ENCODE data around the gene CIB2.

CIB2 gene

GRCh38 chr15:78120523-78120922, 10.7 kb downstream of the CIB2 start:
- Histone ChIP-seq H3K4me3 (ENCODE audit: low read length) (peak overlapping the region; percentile 6; the same call in 1 of the 2 replicates), H3K9me3 (ENCODE audit: insufficient read depth, low read depth, low read length) (no peaks in the 10 kb centered on the region), H3K36me3 (ENCODE audit: insufficient read depth, low read depth, low read length) (no peaks in the 10 kb centered on the region), H3K27ac (ENCODE audit: low read length) (no peak overlapping the region), H3K4me1 (ENCODE audit: insufficient read depth, low read length) (peaks cover 8% of the 10 kb centered on the region; the same call in 1 of the 2 replicates), H3K27me3 (ENCODE audit: insufficient read depth, low read length) (no peaks in the 10 kb centered on the region), H3K9ac (ENCODE audit: low read depth, low read length) (peak overlapping the region; percentile 50)

GRCh38 chr15:78112551-78112950, 18.7 kb downstream of the CIB2 start:
- no peaks in the 10 kb centered on the region for H3K9me3 ChIP-seq (ENCODE audit: insufficient read depth, low read depth, low read length)
- H3K36me3 ChIP-seq (ENCODE audit: insufficient read depth, low read depth, low read length), result no peaks in the 10 kb centered on the region
- H3K4me1 ChIP-seq (ENCODE audit: insufficient read depth, low read length), result 0 out of 2 replicates have a peak, but pooled peaks cover 3% of the 10 kb centered on the region
- no peaks in the 10 kb centered on the region for H3K27me3 ChIP-seq (ENCODE audit: insufficient read depth, low read length)
- no peak overlapping the region for H3K9ac ChIP-seq (ENCODE audit: low read depth, low read length)
- no peak overlapping the region for H3K4me3 ChIP-seq (ENCODE audit: low read length)
- H3K27ac ChIP-seq (ENCODE audit: low read length), result no peak overlapping the region

GRCh38 chr15:78111788-78112187, 19.5 kb downstream of the CIB2 start:
- no peaks in the 10 kb centered on the region for H3K36me3 ChIP-seq (ENCODE audit: insufficient read depth, low read depth, low read length)
- 0 out of 2 replicates have a peak, but pooled peaks cover 3% of the 10 kb centered on the region for H3K4me1 ChIP-seq (ENCODE audit: insufficient read depth, low read length)
- H3K9me3 ChIP-seq (ENCODE audit: insufficient read depth, low read depth, low read length), result no peaks in the 10 kb centered on the region
- H3K27ac ChIP-seq (ENCODE audit: low read length), result no peak overlapping the region
- no peak overlapping the region for H3K4me3 ChIP-seq (ENCODE audit: low read length)
- no peaks in the 10 kb centered on the region for H3K27me3 ChIP-seq (ENCODE audit: insufficient read depth, low read length)
- no peak overlapping the region for H3K9ac ChIP-seq (ENCODE audit: low read depth, low read length)

GRCh38 chr15:78110916-78111475, 20.2 kb downstream of the CIB2 start:
- no peak overlapping the region for H3K27ac ChIP-seq (ENCODE audit: low read length)
- H3K4me3 ChIP-seq (ENCODE audit: low read length), result no peak overlapping the region
- no peak overlapping the region for H3K9ac ChIP-seq (ENCODE audit: low read depth, low read length)
- H3K27me3 ChIP-seq (ENCODE audit: insufficient read depth, low read length), result no peaks in the 10 kb centered on the region
- H3K4me1 ChIP-seq (ENCODE audit: insufficient read depth, low read length), result 0 out of 2 replicates have a peak, but pooled peaks cover 3% of the 10 kb centered on the region
- H3K36me3 ChIP-seq (ENCODE audit: insufficient read depth, low read depth, low read length), result no peaks in the 10 kb centered on the region
- no peaks in the 10 kb centered on the region for H3K9me3 ChIP-seq (ENCODE audit: insufficient read depth, low read depth, low read length)

- H3K27me3 ChIP-seq (ENCODE audit: insufficient read depth, low read length), result no peaks in the 10 kb centered on the region
- no peak overlapping the region for H3K9ac ChIP-seq (ENCODE audit: low read depth, low read length)
- no peaks in the 10 kb centered on the region for H3K9me3 ChIP-seq (ENCODE audit: insufficient read depth, low read depth, low read length)
Observed at GRCh38 chr15:78110096-78110495, 21.1 kb downstream of the CIB2 start.

GRCh38 chr15:78109156-78109555, 22.1 kb downstream of the CIB2 start:
- Histone ChIP-seq H3K4me3 (ENCODE audit: low read length) (no peak overlapping the region), H3K9ac (ENCODE audit: low read depth, low read length) (no peak overlapping the region), H3K27me3 (ENCODE audit: insufficient read depth, low read length) (no peaks in the 10 kb centered on the region), H3K9me3 (ENCODE audit: insufficient read depth, low read depth, low read length) (no peaks in the 10 kb centered on the region), H3K4me1 (ENCODE audit: insufficient read depth, low read length) (0 out of 2 replicates have a peak, but pooled peaks cover 3% of the 10 kb centered on the region), H3K27ac (ENCODE audit: low read length) (no peak overlapping the region), H3K36me3 (ENCODE audit: insufficient read depth, low read depth, low read length) (no peaks in the 10 kb centered on the region)

More at GRCh38 chr15:78110096-78110495, 21.1 kb downstream of the CIB2 start:
- H3K36me3 ChIP-seq (ENCODE audit: insufficient read depth, low read depth, low read length), result no peaks in the 10 kb centered on the region
- H3K4me1 ChIP-seq (ENCODE audit: insufficient read depth, low read length), result 0 out of 2 replicates have a peak, but pooled peaks cover 3% of the 10 kb centered on the region
- H3K4me3 ChIP-seq (ENCODE audit: low read length), result no peak overlapping the region
- H3K27ac ChIP-seq (ENCODE audit: low read length), result no peak overlapping the region

GRCh38 chr15:78108300-78109084, 22.8 kb downstream of the CIB2 start:
- no peak overlapping the region for H3K27ac ChIP-seq (ENCODE audit: low read length)
- H3K9ac ChIP-seq (ENCODE audit: low read depth, low read length), result no peak overlapping the region
- H3K27me3 ChIP-seq (ENCODE audit: insufficient read depth, low read length), result no peaks in the 10 kb centered on the region
- no peak overlapping the region for H3K4me3 ChIP-seq (ENCODE audit: low read length)
- no peaks in the 10 kb centered on the region for H3K36me3 ChIP-seq (ENCODE audit: insufficient read depth, low read depth, low read length)
- H3K9me3 ChIP-seq (ENCODE audit: insufficient read depth, low read depth, low read length), result no peaks in the 10 kb centered on the region
- H3K4me1 ChIP-seq (ENCODE audit: insufficient read depth, low read length), result no peaks in the 10 kb centered on the region

- Histone ChIP-seq H3K27me3 (ENCODE audit: insufficient read depth, low read length) (no peaks in the 10 kb centered on the region), H3K4me1 (ENCODE audit: insufficient read depth, low read length) (no peaks in the 10 kb centered on the region), H3K27ac (ENCODE audit: low read length) (no peak overlapping the region), H3K36me3 (ENCODE audit: insufficient read depth, low read depth, low read length) (no peaks in the 10 kb centered on the region), H3K9ac (ENCODE audit: low read depth, low read length) (no peak overlapping the region), H3K4me3 (ENCODE audit: low read length) (no peak overlapping the region), H3K9me3 (ENCODE audit: insufficient read depth, low read depth, low read length) (no peaks in the 10 kb centered on the region)
Observed at GRCh38 chr15:78107471-78107870, 23.8 kb downstream of the CIB2 start.

GRCh38 chr15:78105476-78106241, 25.6 kb downstream of the CIB2 start:
- no peaks in the 10 kb centered on the region for H3K27me3 ChIP-seq (ENCODE audit: insufficient read depth, low read length)
- no peak overlapping the region for H3K4me3 ChIP-seq (ENCODE audit: low read length)
- H3K36me3 ChIP-seq (ENCODE audit: insufficient read depth, low read depth, low read length), result no peaks in the 10 kb centered on the region
- H3K9me3 ChIP-seq (ENCODE audit: insufficient read depth, low read depth, low read length), result no peaks in the 10 kb centered on the region
- no peaks in the 10 kb centered on the region for H3K4me1 ChIP-seq (ENCODE audit: insufficient read depth, low read length)
- no peak overlapping the region for H3K27ac ChIP-seq (ENCODE audit: low read length)
- no peak overlapping the region for H3K9ac ChIP-seq (ENCODE audit: low read depth, low read length)

GRCh38 chr15:78104566-78105475, 26.4 kb downstream of the CIB2 start:
- H3K9me3 ChIP-seq (ENCODE audit: insufficient read depth, low read depth, low read length), result no peaks in the 10 kb centered on the region
- H3K9ac ChIP-seq (ENCODE audit: low read depth, low read length), result no peak overlapping the region
- H3K4me3 ChIP-seq (ENCODE audit: low read length), result no peak overlapping the region
- no peaks in the 10 kb centered on the region for H3K27me3 ChIP-seq (ENCODE audit: insufficient read depth, low read length)
- no peaks in the 10 kb centered on the region for H3K4me1 ChIP-seq (ENCODE audit: insufficient read depth, low read length)
- no peak overlapping the region for H3K27ac ChIP-seq (ENCODE audit: low read length)
- H3K36me3 ChIP-seq (ENCODE audit: insufficient read depth, low read depth, low read length), result no peaks in the 10 kb centered on the region

GRCh38 chr15:78104119-78104479, 27.1 kb downstream of the CIB2 start:
- Histone ChIP-seq H3K36me3 (ENCODE audit: insufficient read depth, low read depth, low read length) (no peaks in the 10 kb centered on the region), H3K4me1 (ENCODE audit: insufficient read depth, low read length) (no peaks in the 10 kb centered on the region), H3K27me3 (ENCODE audit: insufficient read depth, low read length) (no peaks in the 10 kb centered on the region), H3K4me3 (ENCODE audit: low read length) (no peak overlapping the region), H3K27ac (ENCODE audit: low read length) (no peak overlapping the region), H3K9ac (ENCODE audit: low read depth, low read length) (no peak overlapping the region), H3K9me3 (ENCODE audit: insufficient read depth, low read depth, low read length) (no peaks in the 10 kb centered on the region)

All from iPS-20b (cell line).